Lower leg skin (tissue), 4 donors: ENCODE data around the gene UPF3A. TPM values are rescaled to one million over a fixed set of nuclear protein-coding genes. Genes with fewer than 3 reads are reported as not detected.
"Not testable (repeated sequence)": the region's sequence is repeated elsewhere in the genome, so short reads cannot be mapped to it uniquely, and the experiment has no call there.

Experiments
- DNase-seq, 2 donors: peaks; one replicate each; pipeline ENCODE4 v3.0.0-alpha.2; 2019; ENCODE audit warnings: low spot score in 2 of 2
- H3K4me3 ChIP-seq: fragments of 200-600 bp; sonication (generic); 2 replicates; pipeline ENCODE4 v1.5.1; 2017; ENCODE audit warnings: mild to moderate bottlenecking, low read depth; ENCODE audit not compliant: poor library complexity, severe bottlenecking
- CTCF ChIP-seq, 3 donors: fragments of 450-650 bp; IDR thresholded peaks; one replicate each; pipeline ENCODE4 v1.5.1; 2016; ENCODE audit warnings: antibody characterized with exemption in 3 of 3, mild to moderate bottlenecking in 3 of 3, moderate library complexity in 2 of 3
- POLR2A ChIP-seq, 2 donors: fragments of 450-650 bp; IDR thresholded peaks; one replicate each; pipeline ENCODE4 v1.6.1; 2016 to 2017; ENCODE audit warnings: antibody characterized with exemption in 2 of 2, mild to moderate bottlenecking in 1 of 2, moderate library complexity in 1 of 2
- WGBS, 2 donors: methylation state at CpG; one replicate each; pipeline ENCODE4 v1.1.5; 2018; 5-methylcytosine and 5-hydroxymethylcytosine counted together
- intact Hi-C: fragments of 100-400 bp; cut with DNase I; formaldehyde crosslinking; loops from one replicate; pipeline ENCODE4 v1.15.0; 2023; ENCODE audit warnings: low total_unique reads
- total RNA-seq, 4 donors: library from RNA; depleted of rRNA; stranded (reverse); fragments of >200 nt; gene quantifications; one replicate each; pipeline ENCODE4 v1.1.0, GENCODE V29; 2016

Gene UPF3A
- total RNA-seq, 4 donors from 2014 or later: 20.5 to 33.4 (median 24.6) TPM

- intact Hi-C loops: no loop called here
- no peak for DNase-seq
- TF ChIP-seq POLR2A (IDR thresholded peaks at IDR 0.05) (no peak), CTCF (IDR thresholded peaks at IDR 0.05) (no peak)
- no peak overlapping the region for H3K4me3 ChIP-seq
- WGBS, 2 donors: 88 to 93% methylated on average over 3 of the region's 3 CpGs
These were observed 44.3 kb downstream of the UPF3A start for GRCh38 chr13:114325729-114326128.

- no peak overlapping the region for H3K4me3 ChIP-seq
- TF ChIP-seq POLR2A (IDR thresholded peaks at IDR 0.05) (no peak), CTCF (IDR thresholded peaks at IDR 0.05) (no peak)
- WGBS, 2 donors: 81 to 84% methylated on average over 6 of the region's 6 CpGs
- DNase-seq: no peak
- intact Hi-C loops: no loop called here
These were observed 46.6 kb downstream of the UPF3A start for GRCh38 chr13:114328034-114328433.

GRCh38 chr13:114328595-114328994 is 47.2 kb downstream of the UPF3A start:
- no peak overlapping the region for H3K4me3 ChIP-seq
- intact Hi-C loops: no loop called here
- DNase-seq: no peak
- TF ChIP-seq POLR2A (IDR thresholded peaks at IDR 0.05): no peak
- TF ChIP-seq CTCF (IDR thresholded peaks at IDR 0.05): no peak
- WGBS, 2 donors: 91 to 100% methylated on average over 1 of the region's 1 CpG

GRCh38 chr13:114330086-114330485 is 48.7 kb downstream of the UPF3A start:
- H3K4me3 ChIP-seq: no peak overlapping the region
- intact Hi-C loops: no loop called here
- TF ChIP-seq CTCF (IDR thresholded peaks at IDR 0.05): no peak
- TF ChIP-seq POLR2A (IDR thresholded peaks at IDR 0.05): no peak
- DNase-seq: no peak
- WGBS, 2 donors: 57 to 67% methylated on average over 5 of the region's 5 CpGs

- WGBS, 2 donors: 74 to 89% methylated on average over 3 of the region's 3 CpGs
- intact Hi-C loops: not testable (repeated sequence)
These were observed 52.5 kb downstream of the UPF3A start for GRCh38 chr13:114333881-114334280.

GRCh38 chr13:114334305-114335053 is 53.1 kb downstream of the UPF3A start:
- TF ChIP-seq CTCF (IDR thresholded peaks at IDR 0.05) (no peak), POLR2A (IDR thresholded peaks at IDR 0.05) (no peak)
- intact Hi-C loops: no loop called here
- no peak for DNase-seq
- H3K4me3 ChIP-seq: no peak overlapping the region
- WGBS, 2 donors: 72 to 75% methylated on average over 5 of the region's 5 CpGs

More at GRCh38 chr13:114333881-114334280, 52.5 kb downstream of the UPF3A start:
- DNase-seq, H3K4me3 ChIP-seq: not testable (repeated sequence)

GRCh38 chr13:114336457-114336856 is 55.1 kb downstream of the UPF3A start:
- H3K4me3 ChIP-seq, intact Hi-C loops, DNase-seq: not testable (repeated sequence)
- WGBS, 2 donors: 78 to 94% methylated on average over 1 of the region's 1 CpG
